IMR-90 (cell line): ENCODE results near the gene GPR180.

Experiments used
- MXI1 ChIP-seq: IDR thresholded peaks from 2 replicates; pipeline ENCODE4 v1.6.1; 2012; ENCODE audit warnings: low read depth, mild to moderate bottlenecking, low read length, moderate library complexity, borderline replicate concordance
- POLR2A ChIP-seq: IDR thresholded peaks from 2 replicates; pipeline ENCODE4 v1.6.1; 2012; ENCODE audit warnings: mild to moderate bottlenecking, low read depth, low read length
- TF ChIP-seq, protein P1 (sequence below): conservative IDR thresholded peaks from 2 replicates; pipeline ENCODE4 v1.5.1; 2012; ENCODE audit warnings: mild to moderate bottlenecking, low read depth, low read length, improper control_type of control experiment

DNA sequence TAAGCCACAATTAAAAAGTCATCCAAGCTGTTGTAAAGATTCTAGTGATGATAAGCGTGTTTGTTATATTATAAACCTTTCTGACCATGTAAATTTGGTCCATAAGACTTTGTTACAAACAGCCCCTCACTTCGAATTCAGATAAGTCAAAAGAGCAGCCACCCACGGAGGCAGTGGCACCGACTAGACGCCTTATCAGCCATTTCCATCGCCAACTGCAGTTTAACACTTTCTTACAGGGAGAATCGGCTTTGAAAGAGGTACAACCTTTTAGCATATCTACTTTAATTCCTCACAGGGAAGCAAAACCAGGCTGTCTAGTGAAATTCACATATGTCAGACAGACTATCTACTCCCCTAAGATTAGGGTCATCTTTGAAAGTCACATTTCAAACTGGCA, 63.2 kb downstream of the GPR180 start:
- TF ChIP-seq POLR2A (no peak), MXI1 (no peak)
- TF ChIP-seq, protein P1, sequence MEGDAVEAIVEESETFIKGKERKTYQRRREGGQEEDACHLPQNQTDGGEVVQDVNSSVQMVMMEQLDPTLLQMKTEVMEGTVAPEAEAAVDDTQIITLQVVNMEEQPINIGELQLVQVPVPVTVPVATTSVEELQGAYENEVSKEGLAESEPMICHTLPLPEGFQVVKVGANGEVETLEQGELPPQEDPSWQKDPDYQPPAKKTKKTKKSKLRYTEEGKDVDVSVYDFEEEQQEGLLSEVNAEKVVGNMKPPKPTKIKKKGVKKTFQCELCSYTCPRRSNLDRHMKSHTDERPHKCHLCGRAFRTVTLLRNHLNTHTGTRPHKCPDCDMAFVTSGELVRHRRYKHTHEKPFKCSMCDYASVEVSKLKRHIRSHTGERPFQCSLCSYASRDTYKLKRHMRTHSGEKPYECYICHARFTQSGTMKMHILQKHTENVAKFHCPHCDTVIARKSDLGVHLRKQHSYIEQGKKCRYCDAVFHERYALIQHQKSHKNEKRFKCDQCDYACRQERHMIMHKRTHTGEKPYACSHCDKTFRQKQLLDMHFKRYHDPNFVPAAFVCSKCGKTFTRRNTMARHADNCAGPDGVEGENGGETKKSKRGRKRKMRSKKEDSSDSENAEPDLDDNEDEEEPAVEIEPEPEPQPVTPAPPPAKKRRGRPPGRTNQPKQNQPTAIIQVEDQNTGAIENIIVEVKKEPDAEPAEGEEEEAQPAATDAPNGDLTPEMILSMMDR = no peak
